HepG2 (cell line): ENCODE data around the gene SYT14. TPM values are rescaled to one million over a fixed set of nuclear protein-coding genes. Genes with fewer than 3 reads are reported as not detected.

Experiments used
- ATAC-seq: fragments of 200-7000 bp; cut with Tn5 transposase; 3 replicates; pipeline ENCODE4 v1.9.1; 2020; ENCODE audit warnings: mild to moderate bottlenecking, moderate library complexity
- BruUV-seq: library from RNA; stranded (reverse); fragments of 400-500 nt; replicated peaks from 2 replicates; lab custom pipeline; 2021; lab: Mats Ljungman, UMichigan
- CTCF ChIA-PET: fragments of 300-600 bp; formaldehyde crosslinking; extraction: SDS; loops from one replicate; lab custom pipeline; 2021; ENCODE audit warnings: low total read pairs, inconsistent platforms, low intra/inter-chr PET ratio; lab: Yijun Ruan, JAX
- POLR2A ChIA-PET: fragments of 350-600 bp; sonication (Branson Sonifier 250); formaldehyde crosslinking; loops from one replicate; lab custom pipeline; 2020; ENCODE audit warnings: antibody characterized with exemption, inconsistent platforms; lab: Yijun Ruan, JAX
- DNase-seq: peaks from one replicate; pipeline ENCODE4 v3.0.0-alpha.2; 2015; ENCODE audit warnings: low spot score
- FAIRE-seq: peaks from 3 replicates; lab custom pipeline; 2011; peaks lifted over from hg19 to GRCh38; lab: Jason Lieb, UNC
- H2AFZ ChIP-seq: one replicate; pipeline ENCODE4 v1.6.1; 2011; ENCODE audit warnings: low read length, inconsistent platforms
- H3K27ac ChIP-seq: fragments of 300-600 bp; 3 replicates; pipeline ENCODE4 v1.8.0; 2011; ENCODE audit warnings: mixed run types, mild to moderate bottlenecking, mixed read lengths, low read length, inconsistent platforms; ENCODE audit not compliant: insufficient read depth; ENCODE audit errors: extremely low read length
- H3K27me3 ChIP-seq, 2 experiments: fragments of 200-600 bp in 1 of 2; 2 replicates in 1 of 2; 3 replicates in 1 of 2; pipeline versions ENCODE4 v1.6.0 to v1.8.0; 2011; ENCODE audit warnings: low read length in 2 of 2, mild to moderate bottlenecking in 2 of 2, moderate library complexity in 2 of 2, inconsistent platforms in 1 of 2; ENCODE audit not compliant: insufficient read depth in 2 of 2, control insufficient read depth in 1 of 2
- H3K36me3 ChIP-seq, 2 experiments: fragments of 200-600 bp in 1 of 2; replicated peaks in 1 of 2; 2 replicates in 1 of 2; 3 replicates in 1 of 2; pipeline versions ENCODE4 v1.5.1 to v1.8.0; 2011; ENCODE audit warnings: low read length in 2 of 2, inconsistent platforms in 1 of 2; ENCODE audit not compliant: insufficient read depth in 2 of 2, control insufficient read depth in 1 of 2
- H3K4me1 ChIP-seq: 2 replicates; pipeline ENCODE4 v1.5.1; 2012; ENCODE audit warnings: low read length, inconsistent platforms; ENCODE audit not compliant: insufficient read depth
- H3K4me2 ChIP-seq: 2 replicates; pipeline ENCODE4 v1.6.0; 2011; ENCODE audit warnings: low read depth, low read length, inconsistent platforms
- H3K4me3 ChIP-seq, 3 experiments: fragments of 200-600 bp in 1 of 3; sonication (generic), shearing (Covaris generic) in 1 of 3; replicated peaks in 1 of 3; 2 replicates each; pipeline ENCODE4 v1.5.1; 2011 to 2016; ENCODE audit warnings: low read length in 3 of 3, inconsistent platforms in 2 of 3, low read depth in 2 of 3, mild to moderate bottlenecking in 2 of 3, control low read depth in 1 of 3, mixed read lengths in 1 of 3; ENCODE audit not compliant: insufficient read depth in 1 of 3
- H3K79me2 ChIP-seq: one replicate; pipeline ENCODE4 v1.6.1; 2011; ENCODE audit warnings: low read length, inconsistent platforms; ENCODE audit not compliant: insufficient read depth
- H3K9ac ChIP-seq: 2 replicates; pipeline ENCODE4 v1.6.0; 2011; ENCODE audit warnings: mild to moderate bottlenecking, low read depth, low read length, inconsistent platforms; ENCODE audit not compliant: insufficient read depth
- H3K9me3 ChIP-seq: 2 replicates; pipeline ENCODE4 v1.5.1; 2012; ENCODE audit warnings: mild to moderate bottlenecking, low read length
- H4K20me1 ChIP-seq: 2 replicates; pipeline ENCODE4 v1.6.0; 2011; ENCODE audit warnings: inconsistent platforms, mild to moderate bottlenecking, low read length, moderate library complexity; ENCODE audit not compliant: insufficient read depth
- KDM6A ChIP-seq: IDR thresholded peaks from 2 replicates; pipeline ENCODE4 v1.6.1; 2016; ENCODE audit warnings: low read depth
- RARG ChIP-seq: sonication (generic); formaldehyde crosslinking; IDR thresholded peaks from 2 replicates; pipeline ENCODE4 v1.4.0; 2020; ENCODE audit warnings: low read depth, mild to moderate bottlenecking, missing genetic modification reagents
- STAT6 ChIP-seq: sonication (generic); formaldehyde crosslinking; IDR thresholded peaks from 2 replicates; pipeline ENCODE4 v1.4.0; 2020; ENCODE audit warnings: missing genetic modification reagents, mild to moderate bottlenecking, borderline replicate concordance
- ZNF646 ChIP-seq: sonication (generic); formaldehyde crosslinking; IDR thresholded peaks from 2 replicates; pipeline ENCODE4 v1.9.0; 2021; ENCODE audit warnings: mild to moderate bottlenecking, missing genetic modification reagents
- ZSCAN9 ChIP-seq: IDR thresholded peaks from 2 replicates; pipeline ENCODE4 v1.6.1; 2016; ENCODE audit warnings: borderline replicate concordance
- in situ Hi-C: cut with HindIII; loops from 2 replicates; pipeline ENCODE4 v1.10.0; 2017; ENCODE audit warnings: low pct_unique_long_range_greater_than_20kb; ENCODE audit not compliant: extremely low pct_ligation_motif_present
- intact Hi-C: fragments of 100-400 bp; cut with micrococcal nuclease; formaldehyde crosslinking; loops from one replicate; pipeline ENCODE4 v1.10.0; 2022; ENCODE audit not compliant: unreplicated experiment
- polyA plus RNA-seq, 8 experiments: library from polyadenylated mRNA; depleted of rRNA in 3 of 8; stranded (reverse) in 7 of 8; unstranded in 1 of 8; fragments of >200 nt; fragmentation: Illumina TruSeq in 4 of 8; extraction: Trizol in 4 of 8; gene quantifications; 2 replicates each; pipeline versions ENCODE4 v1.2.1 to v1.2.3, GENCODE V29; 2011 to 2016; ENCODE audit warnings: low read depth in 4 of 8, missing spikeins in 1 of 8, mixed read lengths in 1 of 8; ENCODE audit not compliant: insufficient read depth in 1 of 8
- total RNA-seq, 5 experiments: library from RNA; depleted of rRNA; stranded (reverse); fragments of >200 nt; fragmentation: Illumina TruSeq; extraction: Trizol; gene quantifications; 2 replicates each; pipeline ENCODE4 v1.2.3, GENCODE V29; 2016; ENCODE audit warnings: low read depth in 1 of 5

Gene SYT14
- total and polyA plus RNA-seq, 2 of the 13 experiments (the other 11 are each of a cell fraction or from before 2014, with no cell fraction given), result not detected

GRCh38 chr1:209929751-209930150 lies 8.3 kb upstream of the SYT14 start:
- POLR2A ChIA-PET, result no interaction called here
- in situ Hi-C loops (no loop called here), intact Hi-C loops (loop anchor here (5.0 kb wide), 1 partner anchor 438 kb away; no protein-coding TSS in a partner anchor)
- H2AFZ ChIP-seq, result no peak overlapping the region
- H3K9me3 ChIP-seq, result no peaks in the 10 kb centered on the region
- no peak overlapping the region for H3K9ac ChIP-seq
- H3K4me2 ChIP-seq, result no peak overlapping the region
- H3K27me3 ChIP-seq, result no peaks in the 10 kb centered on the region; a peak in 1 of 5 replicates
- CTCF ChIA-PET, result no interaction called here
- BruUV-seq, result no TSS peak
- DNase-seq (no peak), ATAC-seq (no peak), FAIRE-seq (no peak)
- H3K36me3 ChIP-seq, result no peaks in the 10 kb centered on the region
- H3K4me1 ChIP-seq, result no peaks in the 10 kb centered on the region
- TF ChIP-seq ZNF646 (no peak), RARG (CRISPR knock-in tag) (no peak), KDM6A (CRISPR knock-in tag) (no peak), ZSCAN9 (CRISPR knock-in tag) (no peak), STAT6 (CRISPR knock-in tag) (no peak)
- no peaks in the 10 kb centered on the region for H4K20me1 ChIP-seq
- H3K79me2 ChIP-seq, result no peaks in the 10 kb centered on the region
- no peak overlapping the region for H3K4me3 ChIP-seq
- H3K27ac ChIP-seq, result no peak overlapping the region
